Gastrocnemius medialis (tissue), 4 donors: ENCODE results near the gene CEPT1. TPM values are rescaled to one million over a fixed set of nuclear protein-coding genes. Genes with fewer than 3 reads are reported as not detected.

Experiments used
- ATAC-seq, 2 donors: fragments of 150-250 bp; one replicate each; pipeline ENCODE4 v1.9.1; 2016
- DNase-seq, 2 donors: peaks; one replicate each; pipeline ENCODE4 v3.0.0-alpha.2; 2019
- H3K27ac ChIP-seq, 4 donors: fragments of 200-600 bp; sonication (generic); 1 replicate in 1 of 4; 2 replicates in 3 of 4; pipeline ENCODE4 v1.5.1; 2016 to 2018; ENCODE audit warnings: mild to moderate bottlenecking in 2 of 4, moderate library complexity in 1 of 4
- H3K27me3 ChIP-seq, 3 donors: fragments of 200-600 bp; sonication (generic) in 2 of 3; 1 replicate in 1 of 3; 2 replicates in 2 of 3; pipeline versions ENCODE4 v1.5.1 to v1.6.0; 2016 to 2019; ENCODE audit warnings: mild to moderate bottlenecking in 1 of 3, moderate library complexity in 1 of 3
- H3K36me3 ChIP-seq, 2 donors: fragments of 200-600 bp; sonication (generic) in 1 of 2; one replicate each; pipeline ENCODE4 v1.5.1; 2017 to 2018
- H3K4me1 ChIP-seq, 2 donors: fragments of 200-600 bp; sonication (generic) in 1 of 2; one replicate each; pipeline ENCODE4 v1.5.1; 2016 to 2017; ENCODE audit warnings: mild to moderate bottlenecking in 2 of 2
- H3K4me3 ChIP-seq, 4 donors: fragments of 200-600 bp; sonication (generic) in 3 of 4; 1 replicate in 1 of 4; 2 replicates in 3 of 4; pipeline ENCODE4 v1.5.1; 2016 to 2019; ENCODE audit warnings: mild to moderate bottlenecking in 2 of 4
- H3K9me3 ChIP-seq, 3 donors: fragments of 200-600 bp; sonication (generic) in 2 of 3; 1 replicate in 1 of 3; 2 replicates in 2 of 3; pipeline ENCODE4 v1.5.1; 2016 to 2019
- POLR2A ChIP-seq, 2 donors: fragments of 450-650 bp; IDR thresholded peaks; one replicate each; pipeline ENCODE4 v1.6.1; 2017; ENCODE audit warnings: antibody characterized with exemption in 2 of 2, mild to moderate bottlenecking in 2 of 2, moderate library complexity in 2 of 2
- in situ Hi-C, 4 donors: fragments of 200-750 bp; cut with MboI; loops; one replicate each; pipeline versions ENCODE4 v1.15.0 to v1.8.0; 2017; ENCODE audit warnings: low sequenced_read_pairs in 4 of 4
- intact Hi-C: fragments of 100-400 bp; cut with DNase I; formaldehyde crosslinking; loops from one replicate; pipeline ENCODE4 v1.15.1; 2023; ENCODE audit warnings: low total_unique reads
- total RNA-seq, 4 donors: library from RNA; depleted of rRNA; stranded (reverse); fragments of >200 nt; gene quantifications; one replicate each; pipeline versions ENCODE4 v1.1.0 to v1.2.3, GENCODE V29; 2016
- TF ChIP-seq, protein P1 (sequence below), 5 experiments: fragments of 450-650 bp in 3 of 5; fragments of 200-600 bp in 2 of 5; sonication (generic) in 2 of 5; IDR thresholded peaks in 4 of 5; conservative IDR thresholded peaks in 1 of 5; 1 replicate in 4 of 5; 2 replicates in 1 of 5; pipeline ENCODE4 v1.5.1; 2016 to 2019; ENCODE audit warnings: antibody characterized with exemption in 5 of 5, mild to moderate bottlenecking in 3 of 5, moderate library complexity in 3 of 5

Gene CEPT1
- total RNA-seq, 4 donors from 2014 or later: 8.2 to 14.8 (median 10.6) TPM

DNA sequence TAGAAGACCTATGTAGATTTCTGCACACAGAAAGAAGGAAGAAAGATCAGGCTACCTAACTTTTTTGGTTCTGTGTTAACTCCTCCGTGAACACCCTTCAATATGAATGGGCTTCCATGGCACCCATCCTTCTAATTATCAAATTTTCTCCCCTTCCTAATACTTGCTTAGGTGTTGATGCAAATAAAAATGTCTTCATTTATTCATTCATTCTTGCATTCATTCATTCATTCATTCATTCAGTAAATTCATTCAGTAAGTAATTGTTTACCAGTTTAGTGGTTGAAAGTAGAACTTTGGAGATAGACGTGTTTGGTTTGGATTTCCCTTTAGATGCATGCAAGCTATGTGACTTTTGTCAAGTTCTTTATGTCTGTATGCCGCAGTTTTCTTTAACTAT is 92.1 kb downstream of the CEPT1 start:
- no peak for DNase-seq
- ATAC-seq: no peak
- intact Hi-C loops: no loop called here
- TF ChIP-seq, protein P1, sequence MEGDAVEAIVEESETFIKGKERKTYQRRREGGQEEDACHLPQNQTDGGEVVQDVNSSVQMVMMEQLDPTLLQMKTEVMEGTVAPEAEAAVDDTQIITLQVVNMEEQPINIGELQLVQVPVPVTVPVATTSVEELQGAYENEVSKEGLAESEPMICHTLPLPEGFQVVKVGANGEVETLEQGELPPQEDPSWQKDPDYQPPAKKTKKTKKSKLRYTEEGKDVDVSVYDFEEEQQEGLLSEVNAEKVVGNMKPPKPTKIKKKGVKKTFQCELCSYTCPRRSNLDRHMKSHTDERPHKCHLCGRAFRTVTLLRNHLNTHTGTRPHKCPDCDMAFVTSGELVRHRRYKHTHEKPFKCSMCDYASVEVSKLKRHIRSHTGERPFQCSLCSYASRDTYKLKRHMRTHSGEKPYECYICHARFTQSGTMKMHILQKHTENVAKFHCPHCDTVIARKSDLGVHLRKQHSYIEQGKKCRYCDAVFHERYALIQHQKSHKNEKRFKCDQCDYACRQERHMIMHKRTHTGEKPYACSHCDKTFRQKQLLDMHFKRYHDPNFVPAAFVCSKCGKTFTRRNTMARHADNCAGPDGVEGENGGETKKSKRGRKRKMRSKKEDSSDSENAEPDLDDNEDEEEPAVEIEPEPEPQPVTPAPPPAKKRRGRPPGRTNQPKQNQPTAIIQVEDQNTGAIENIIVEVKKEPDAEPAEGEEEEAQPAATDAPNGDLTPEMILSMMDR (IDR thresholded peaks at IDR 0.05 in 4 of 5, conservative IDR thresholded peaks at IDR 0.05 in 1 of 5): no peak
- TF ChIP-seq POLR2A (IDR thresholded peaks at IDR 0.05): no peak
- Histone ChIP-seq H3K9me3 (no peaks in the 10 kb centered on the region), H3K4me1 (no peaks in the 10 kb centered on the region), H3K4me3 (no peak overlapping the region), H3K36me3 (no peaks in the 10 kb centered on the region), H3K27ac (no peak overlapping the region), H3K27me3 (no peaks in the 10 kb centered on the region)
- in situ Hi-C loops: no loop called here

DNA sequence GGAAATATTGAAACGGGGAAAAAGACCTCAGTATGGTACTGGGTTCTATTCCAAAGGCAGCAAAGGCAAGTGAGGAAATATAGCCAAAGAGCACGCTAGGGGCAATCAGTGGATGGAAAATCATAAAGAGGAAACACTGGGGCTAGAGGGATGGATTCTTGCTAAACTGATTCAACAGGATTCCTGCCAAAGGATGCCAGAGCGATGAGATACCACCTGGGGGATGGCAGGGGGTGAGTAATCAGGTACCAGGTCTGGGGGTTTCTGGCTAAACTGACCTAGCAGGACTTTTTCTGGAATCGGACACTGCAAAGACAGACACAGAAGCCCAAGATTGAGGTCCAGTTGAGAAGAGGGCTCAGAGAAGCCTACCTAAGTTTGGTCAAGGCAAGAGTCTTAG is 94.2 kb downstream of the CEPT1 start:
- in situ Hi-C loops: no loop called here

More for the DNA sequence above, 94.2 kb downstream of the CEPT1 start:
- H3K4me1 ChIP-seq: no peaks in the 10 kb centered on the region
- intact Hi-C loops: no loop called here
- TF ChIP-seq POLR2A (IDR thresholded peaks at IDR 0.05): no peak
- TF ChIP-seq, protein P1 (IDR thresholded peaks at IDR 0.05 in 4 of 5, conservative IDR thresholded peaks at IDR 0.05 in 1 of 5): no peak
- ATAC-seq (no peak), DNase-seq (no peak)
- H3K27me3 ChIP-seq: no peaks in the 10 kb centered on the region
- no peak overlapping the region for H3K4me3 ChIP-seq
- no peaks in the 10 kb centered on the region for H3K9me3 ChIP-seq
- no peak overlapping the region for H3K27ac ChIP-seq
- no peaks in the 10 kb centered on the region for H3K36me3 ChIP-seq

Other genes starting within 250 kb of the CEPT1 start
- 10 to 100 TPM in 3 of 4 donors, 1 to 10 TPM in 1; 8.3 to 16.7 (median 12.3) TPM for gene LRIF1, start 176.3 kb upstream of the CEPT1 start, total RNA-seq
- gene DRAM2, start 130 bp upstream of the CEPT1 start, total RNA-seq: 10 to 100 TPM; 28.9 to 47.1 (median 36.7) TPM
- 1 to 10 TPM in 1 of 4 donors, under 1 TPM in 3; 0.19 to 1.2 (median 0.88) TPM for gene DENND2D, start 60.4 kb downstream of the CEPT1 start, total RNA-seq
- 1 to 10 TPM in 2 of 4 donors, under 1 TPM in 1, not detected in 1; 0.40 to 2.3 (median 1.9) TPM for gene CHI3L2, start 87.5 kb downstream of the CEPT1 start, total RNA-seq
- gene CHIA, start 150.6 kb downstream of the CEPT1 start, total RNA-seq: not detected